Thoracic aorta (tissue), 2 donors: ENCODE measurements around the gene CLCF1. TPM values are rescaled to one million over a fixed set of nuclear protein-coding genes. Genes with fewer than 3 reads are reported as not detected.

Source experiments
- ATAC-seq: fragments of 150-250 bp; one replicate; pipeline ENCODE4 v1.8.0; 2017; ENCODE audit warnings: low read depth; ENCODE audit not compliant: insufficient number of reproducible peaks, low FRiP score
- DNase-seq: peaks from one replicate; pipeline ENCODE4 v3.0.0-alpha.2; 2020; ENCODE audit warnings: low spot score
- H3K27ac ChIP-seq, 2 donors: fragments of 200-600 bp; sonication (generic); 1 replicate in 1 of 2; 2 replicates in 1 of 2; pipeline ENCODE4 v1.5.1; 2016; ENCODE audit warnings: mild to moderate bottlenecking in 2 of 2, moderate library complexity in 2 of 2
- H3K27me3 ChIP-seq: fragments of 200-600 bp; sonication (generic); replicated peaks from 2 replicates; pipeline ENCODE4 v1.6.0; 2016; ENCODE audit warnings: mild to moderate bottlenecking; ENCODE audit not compliant: insufficient read depth
- H3K36me3 ChIP-seq: fragments of 200-600 bp; sonication (generic); one replicate; pipeline ENCODE4 v1.5.1; 2016
- H3K4me1 ChIP-seq, 2 donors: fragments of 200-600 bp; sonication (generic); 1 replicate in 1 of 2; 2 replicates in 1 of 2; pipeline versions ENCODE4 v1.5.1 to v1.6.0; 2016; ENCODE audit warnings: low read depth in 2 of 2, mild to moderate bottlenecking in 1 of 2; ENCODE audit not compliant: control insufficient read depth in 1 of 2
- H3K4me3 ChIP-seq: fragments of 200-600 bp; sonication (generic); 2 replicates; pipeline ENCODE4 v1.5.1; 2016; ENCODE audit warnings: mild to moderate bottlenecking
- H3K9me3 ChIP-seq: fragments of 200-600 bp; sonication (generic); 2 replicates; pipeline ENCODE4 v1.5.1; 2016
- CTCF ChIP-seq: fragments of 200-600 bp; sonication (generic); IDR thresholded peaks from one replicate; pipeline ENCODE4 v1.5.1; 2019; ENCODE audit warnings: antibody characterized with exemption
- total RNA-seq, 2 donors: library from RNA; depleted of rRNA; stranded (reverse); fragments of >200 nt; gene quantifications; one replicate each; pipeline versions ENCODE4 v1.1.0 to v1.2.3, GENCODE V29; 2016

CLCF1 gene
- total RNA-seq, 2 donors from 2014 or later, result 27.1 to 38.1 TPM

GRCh38 chr11:67368621-67369020, 4.8 kb downstream of the CLCF1 start:
- Histone ChIP-seq H3K9me3 (no peaks in the 10 kb centered on the region), H3K4me1 (peaks cover 20 to 40% of the 10 kb centered on the region in 2 donors), H3K27me3 (no peaks in the 10 kb centered on the region), H3K4me3 (no peak overlapping the region), H3K27ac (no peak overlapping the region), H3K36me3 (peaks cover 8% of the 10 kb centered on the region)
- TF ChIP-seq CTCF, result no peak
- no peak for DNase-seq
- ATAC-seq, result no peak

- Histone ChIP-seq H3K4me1 (peaks cover 20 to 40% of the 10 kb centered on the region in 2 donors), H3K4me3 (no peak overlapping the region), H3K9me3 (no peaks in the 10 kb centered on the region), H3K36me3 (peaks cover 8% of the 10 kb centered on the region), H3K27me3 (no peaks in the 10 kb centered on the region), H3K27ac (no peak overlapping the region)
- ATAC-seq, result no peak
- TF ChIP-seq CTCF, result no peak
- DNase-seq, result no peak
These were observed 5.6 kb downstream of the CLCF1 start for GRCh38 chr11:67367761-67368227.

GRCh38 chr11:67366961-67367760, 6.2 kb downstream of the CLCF1 start:
- DNase-seq (no peak), ATAC-seq (no peak)
- H3K9me3 ChIP-seq, result no peaks in the 10 kb centered on the region
- H3K27me3 ChIP-seq, result no peaks in the 10 kb centered on the region
- TF ChIP-seq CTCF, result no peak
- H3K27ac ChIP-seq, result peak overlapping the region in 1 of 2 donors; percentile 21
- H3K4me3 ChIP-seq, result no peak overlapping the region
- H3K4me1 ChIP-seq, result peaks cover 20 to 39% of the 10 kb centered on the region in 2 donors
- H3K36me3 ChIP-seq, result peaks cover 8% of the 10 kb centered on the region

GRCh38 chr11:67366546-67366945, 6.9 kb downstream of the CLCF1 start:
- ATAC-seq (no peak), DNase-seq (no peak)
- no peaks in the 10 kb centered on the region for H3K9me3 ChIP-seq
- TF ChIP-seq CTCF, result no peak
- peaks cover 8% of the 10 kb centered on the region for H3K36me3 ChIP-seq
- H3K4me3 ChIP-seq, result no peak overlapping the region
- peaks cover 16 to 34% of the 10 kb centered on the region in 2 donors for H3K4me1 ChIP-seq
- no peaks in the 10 kb centered on the region for H3K27me3 ChIP-seq
- peak overlapping the region in 1 of 2 donors; percentile 21 for H3K27ac ChIP-seq

GRCh38 chr11:67365736-67366444, 7.5 kb downstream of the CLCF1 start:
- Histone ChIP-seq H3K27ac (peak overlapping the region in 1 of 2 donors; percentile 21), H3K36me3 (peaks cover 8% of the 10 kb centered on the region), H3K27me3 (no peaks in the 10 kb centered on the region), H3K9me3 (no peaks in the 10 kb centered on the region), H3K4me3 (no peak overlapping the region), H3K4me1 (peaks cover 15 to 28% of the 10 kb centered on the region in 2 donors)
- ATAC-seq, result no peak
- no peak for TF ChIP-seq CTCF
- DNase-seq, result no peak
